Aorta (tissue), 5 donors: ENCODE results near the gene IGF1R. TPM values are rescaled to one million over a fixed set of nuclear protein-coding genes. Genes with fewer than 3 reads are reported as not detected.

Experiments
- ATAC-seq: fragments of 200-7000 bp; cut with Tn5 transposase; one replicate; pipeline ENCODE4 v1.9.1; 2022; ENCODE audit warnings: moderate library complexity; ENCODE audit not compliant: low FRiP score
- DNase-seq, 2 donors: peaks; one replicate each; pipeline ENCODE4 v3.0.0-alpha.2; 2020
- H3K27ac ChIP-seq, 2 donors: one replicate each; pipeline ENCODE4 v1.5.1; 2013; ENCODE audit warnings: low read length in 2 of 2, mild to moderate bottlenecking in 2 of 2, moderate library complexity in 2 of 2, control low read depth in 1 of 2, inconsistent platforms in 1 of 2, low read depth in 1 of 2
- H3K27me3 ChIP-seq, 2 donors: one replicate each; pipeline ENCODE4 v1.6.1; 2013; ENCODE audit warnings: control low read depth in 1 of 2, low read length in 1 of 2, mild to moderate bottlenecking in 1 of 2, moderate library complexity in 1 of 2; ENCODE audit not compliant: insufficient read depth in 2 of 2, control insufficient read depth in 1 of 2
- H3K36me3 ChIP-seq, 2 donors: one replicate each; pipeline ENCODE4 v1.6.1; 2013; ENCODE audit warnings: control low read depth in 1 of 2, low read length in 1 of 2, mild to moderate bottlenecking in 1 of 2; ENCODE audit not compliant: insufficient read depth in 2 of 2, control insufficient read depth in 1 of 2
- H3K4me1 ChIP-seq, 2 donors: one replicate each; pipeline ENCODE4 v1.6.1; 2013; ENCODE audit warnings: low read length in 2 of 2, control low read depth in 1 of 2, mild to moderate bottlenecking in 1 of 2, moderate library complexity in 1 of 2; ENCODE audit not compliant: insufficient read depth in 2 of 2, control insufficient read depth in 1 of 2
- H3K4me3 ChIP-seq, 2 donors: one replicate each; pipeline ENCODE4 v1.5.1; 2013; ENCODE audit warnings: low read length in 2 of 2, control low read depth in 1 of 2, mild to moderate bottlenecking in 1 of 2
- H3K9me3 ChIP-seq: one replicate; pipeline ENCODE4 v1.6.1; 2013; ENCODE audit warnings: mild to moderate bottlenecking, low read length; ENCODE audit not compliant: control insufficient read depth
- WGBS, 2 donors: extraction: QIAGEN DNeasy Blood & Tissue Kit; methylation state at CpG; one replicate each; pipeline ENCODE4 v1.1.7; 2013; 5-methylcytosine and 5-hydroxymethylcytosine counted together
- intact Hi-C, 2 donors: fragments of 100-400 bp; cut with DNase I; formaldehyde crosslinking; loops; one replicate each; pipeline versions ENCODE4 v1.14.2 to v1.15.0; 2022
- polyA plus RNA-seq, 2 donors: library from polyadenylated mRNA; stranded (reverse); fragments of 200-250 nt; gene quantifications; one replicate each; pipeline ENCODE4 v1.2.3, GENCODE V29; 2013
- total RNA-seq, 2 donors: library from RNA; stranded (reverse); fragmentation: NEBNext Ultra II Directional; extraction: Animal tissue kit (Norgen Biotek cat#: 25700); gene quantifications; one replicate each; pipeline ENCODE4 v1.2.1, GENCODE V29; 2021
- donor health status: healthy with polysubstance abuse.
- donor health status: Bipolar disorder and iron deficiency.
- donor health status: DM: no; HTN: no; CAD: no.
- donor health status: DM: no; HTN: no; CAD: no.
- donor health status: DM: yes; HTN: yes; CAD: no.

Gene IGF1R
- total and polyA plus RNA-seq, 4 donors = 7.5 to 137 (median 50.7) TPM

GRCh38 chr15:98878172-98878571, 229.8 kb downstream of the IGF1R start:
- H3K4me3 ChIP-seq = no peak overlapping the region
- 5 to 7% methylated on average over 3 of the region's 3 CpGs for WGBS, 2 donors
- peaks cover 13 to 21% of the 10 kb centered on the region in 2 donors for H3K4me1 ChIP-seq
- no peaks in the 10 kb centered on the region for H3K27me3 ChIP-seq
- H3K27ac ChIP-seq = peak overlapping the region; percentile 68 to 71
- no peak for DNase-seq
- no peaks in the 10 kb centered on the region for H3K36me3 ChIP-seq
- intact Hi-C loops = no loop called here
- peak; percentile 72 for ATAC-seq
- no peaks in the 10 kb centered on the region for H3K9me3 ChIP-seq

- Histone ChIP-seq H3K27me3 (no peaks in the 10 kb centered on the region), H3K9me3 (no peaks in the 10 kb centered on the region), H3K4me3 (no peak overlapping the region), H3K27ac (peak overlapping the region in 1 of 2 donors; percentile 91), H3K4me1 (peaks cover 11 to 18% of the 10 kb centered on the region in 2 donors), H3K36me3 (no peaks in the 10 kb centered on the region)
- DNase-seq = no peak
- ATAC-seq = no peak
- 82% methylated on average over 14 of the region's 14 CpGs for WGBS, 2 donors
- intact Hi-C loops = no loop called here
These were observed 230.5 kb downstream of the IGF1R start for GRCh38 chr15:98878862-98879261.

DNA sequence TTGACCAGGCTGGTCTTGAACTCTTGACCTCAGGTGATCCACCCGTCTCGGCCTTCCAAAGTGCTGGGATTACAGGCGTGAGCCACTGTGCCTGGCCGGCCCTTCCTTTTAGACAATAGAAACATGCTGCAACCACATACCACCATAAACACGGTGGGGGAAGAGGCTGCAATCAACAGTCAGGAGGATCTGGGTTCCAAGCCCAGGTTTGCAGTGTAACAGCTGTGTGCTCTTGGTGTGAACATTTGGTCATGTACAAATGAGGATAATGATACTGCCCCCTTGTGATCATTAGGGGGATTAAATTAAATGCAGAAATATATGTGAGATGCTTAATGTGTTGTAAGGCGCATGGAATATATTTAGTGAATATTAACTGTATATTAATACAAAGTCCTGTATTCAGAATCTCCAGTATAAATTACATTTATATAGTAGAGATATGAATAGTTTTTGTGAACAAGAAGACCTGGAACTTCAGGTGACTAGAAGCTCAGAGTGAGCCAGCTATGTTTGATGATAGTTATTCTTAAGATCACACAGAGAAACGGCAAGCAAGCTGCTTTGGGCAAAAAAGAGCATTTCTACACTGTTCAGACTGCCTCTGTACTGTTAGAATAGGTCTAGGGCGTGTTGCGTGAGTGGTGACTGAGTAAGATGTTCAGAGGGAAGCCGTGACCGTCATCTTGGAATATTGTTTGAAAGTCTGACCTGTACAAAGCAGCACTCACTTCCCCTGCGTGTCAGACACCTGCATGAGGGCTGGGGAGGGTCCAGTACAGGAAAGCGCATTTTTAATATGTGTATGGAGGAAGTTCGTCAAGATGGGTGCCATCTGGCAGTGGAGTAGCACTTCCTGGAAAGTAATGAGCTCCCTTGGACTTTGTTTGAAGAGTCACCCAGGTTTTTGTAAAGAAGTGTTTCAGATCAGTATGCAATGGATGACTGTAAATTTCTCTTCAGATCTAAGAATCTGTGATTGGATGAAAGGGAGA, 233.5 kb downstream of the IGF1R start:
- ATAC-seq (peak; percentile 48), DNase-seq (no peak)
- peak overlapping the region in 1 of 2 donors; percentile 74 for H3K27ac ChIP-seq
- intact Hi-C loops = no loop called here
- no peaks in the 10 kb centered on the region for H3K36me3 ChIP-seq
- no peaks in the 10 kb centered on the region for H3K27me3 ChIP-seq
- H3K4me3 ChIP-seq = no peak overlapping the region
- peaks cover 7 to 11% of the 10 kb centered on the region in 2 donors for H3K4me1 ChIP-seq
- no peaks in the 10 kb centered on the region for H3K9me3 ChIP-seq
- 80 to 82% methylated on average over 14 of the region's 14 CpGs for WGBS, 2 donors

DNA sequence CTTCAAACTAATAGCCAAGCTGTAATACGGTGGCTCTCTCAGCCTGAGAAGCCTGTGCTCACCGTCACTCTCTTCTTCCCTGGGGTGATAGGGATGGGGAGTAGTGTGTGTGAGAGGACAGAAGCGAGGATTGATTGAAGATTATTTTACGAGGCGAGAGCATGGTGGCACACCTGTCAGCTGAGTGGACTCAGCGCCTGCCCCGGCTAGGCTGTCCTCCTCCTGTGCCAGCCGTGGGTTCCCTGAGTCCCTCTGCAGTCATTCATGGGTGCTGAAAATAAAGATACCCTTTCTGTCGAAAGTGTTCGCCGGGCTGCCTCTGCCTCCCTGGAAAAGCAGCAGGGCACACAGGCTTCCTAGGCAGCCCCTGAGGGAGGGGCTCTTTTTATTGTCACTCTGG, 235.1 kb downstream of the IGF1R start:
- Histone ChIP-seq H3K27me3 (no peaks in the 10 kb centered on the region), H3K27ac (peak overlapping the region in 1 of 2 donors; percentile 28)
- no peak for ATAC-seq

GRCh38 chr15:98884894-98885293, 236.6 kb downstream of the IGF1R start:
- peak; percentile 10 for ATAC-seq
- Histone ChIP-seq H3K4me1 (peaks cover 0 to 3% of the 10 kb centered on the region in 2 donors), H3K9me3 (no peaks in the 10 kb centered on the region), H3K4me3 (no peak overlapping the region), H3K27ac (peak overlapping the region; percentile 15 to 66), H3K27me3 (no peaks in the 10 kb centered on the region), H3K36me3 (no peaks in the 10 kb centered on the region)
- 38 to 44% methylated on average over 3 of the region's 3 CpGs for WGBS, 2 donors
- no peak for DNase-seq
- intact Hi-C loops = no loop called here

More for the DNA sequence above, 235.1 kb downstream of the IGF1R start:
- intact Hi-C loops = no loop called here
- 63 to 74% methylated on average over 11 of the region's 11 CpGs for WGBS, 2 donors
- H3K4me1 ChIP-seq = peaks cover 4% of the 10 kb centered on the region in 2 donors
- no peaks in the 10 kb centered on the region for H3K36me3 ChIP-seq
- DNase-seq = no peak
- no peak overlapping the region for H3K4me3 ChIP-seq
- no peaks in the 10 kb centered on the region for H3K9me3 ChIP-seq

GRCh38 chr15:98887976-98888375, 239.6 kb downstream of the IGF1R start:
- Histone ChIP-seq H3K27ac (no peak overlapping the region), H3K36me3 (no peaks in the 10 kb centered on the region), H3K4me3 (no peak overlapping the region), H3K9me3 (no peaks in the 10 kb centered on the region), H3K4me1 (peaks cover 0 to 7% of the 10 kb centered on the region in 2 donors), H3K27me3 (no peaks in the 10 kb centered on the region)
- 90 to 95% methylated on average over 8 of the region's 8 CpGs for WGBS, 2 donors
- DNase-seq = no peak
- intact Hi-C loops = no loop called here
- ATAC-seq = no peak

GRCh38 chr15:98888820-98889479, 240.6 kb downstream of the IGF1R start:
- peaks cover 0 to 7% of the 10 kb centered on the region in 2 donors for H3K4me1 ChIP-seq
- DNase-seq (no peak), ATAC-seq (no peak)
- no peaks in the 10 kb centered on the region for H3K27me3 ChIP-seq
- no peak overlapping the region for H3K27ac ChIP-seq
- WGBS, 2 donors = 83 to 86% methylated on average over 8 of the region's 8 CpGs
- H3K9me3 ChIP-seq = no peaks in the 10 kb centered on the region
- H3K36me3 ChIP-seq = no peaks in the 10 kb centered on the region
- intact Hi-C loops = no loop called here
- no peak overlapping the region for H3K4me3 ChIP-seq

GRCh38 chr15:98889930-98890695, 241.8 kb downstream of the IGF1R start:
- H3K4me3 ChIP-seq = no peak overlapping the region
- no peaks in the 10 kb centered on the region for H3K9me3 ChIP-seq
- DNase-seq (no peak), ATAC-seq (no peak)
- H3K4me1 ChIP-seq = peaks cover 0 to 7% of the 10 kb centered on the region in 2 donors
- H3K27me3 ChIP-seq = no peaks in the 10 kb centered on the region
- 86 to 89% methylated on average over 12 of the region's 12 CpGs for WGBS, 2 donors
- no peaks in the 10 kb centered on the region for H3K36me3 ChIP-seq
- H3K27ac ChIP-seq = peak overlapping the region in 1 of 2 donors; percentile 66
- intact Hi-C loops = no loop called here
